ENCODE results near the gene AFF3.
A peak's percentile ranks its signal among the peaks of the same experiment; 100 is the strongest.
"Not testable (repeated sequence)": the region's sequence is repeated elsewhere in the genome, so short reads cannot be mapped to it uniquely, and the experiment has no call there.

The AFF3 gene

GRCh38 chr2:99688699-99689098, 453.7 kb downstream of the AFF3 start:
- DNase-seq: no peak

DNA sequence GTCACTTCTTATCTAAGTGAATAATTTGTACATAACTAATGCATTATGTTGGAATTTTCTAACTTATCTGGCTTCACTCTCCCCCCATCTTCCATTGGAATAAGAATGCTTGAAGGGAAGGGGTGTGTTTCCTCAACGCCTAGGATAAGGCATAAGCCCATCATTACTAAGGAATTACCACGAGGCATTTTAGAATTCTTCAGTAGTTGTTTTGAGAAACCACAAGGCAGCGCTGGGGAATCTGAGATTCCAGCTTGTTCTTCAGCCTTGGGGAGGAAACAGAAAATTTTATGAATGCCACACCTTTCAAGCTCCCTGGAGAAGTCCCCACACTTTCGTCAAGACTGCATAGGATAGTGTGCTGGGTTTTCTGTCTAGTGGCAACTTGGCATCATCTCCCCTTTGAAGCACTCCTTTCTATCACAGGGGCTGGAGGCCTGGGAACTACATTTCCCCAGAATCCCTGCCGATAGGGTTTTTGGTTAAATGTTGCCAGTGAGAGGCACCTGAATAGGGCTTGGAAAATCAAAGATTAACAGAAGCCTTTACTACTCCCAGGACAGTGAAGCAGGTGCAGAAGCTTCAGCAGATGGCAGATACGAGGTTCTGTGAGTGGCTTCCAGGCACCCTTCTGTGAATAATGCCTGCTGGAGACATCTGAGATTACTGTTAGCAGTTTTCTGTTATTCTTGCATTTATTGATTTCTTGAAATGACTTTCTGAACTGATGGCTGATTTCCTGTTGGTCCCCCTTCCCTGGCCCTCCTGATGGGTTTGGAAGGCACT, 459.9 kb downstream of the AFF3 start:
- DNase-seq: no peak

GRCh38 chr2:99680946-99681345, 461.4 kb downstream of the AFF3 start:
- no peak for DNase-seq

DNA sequence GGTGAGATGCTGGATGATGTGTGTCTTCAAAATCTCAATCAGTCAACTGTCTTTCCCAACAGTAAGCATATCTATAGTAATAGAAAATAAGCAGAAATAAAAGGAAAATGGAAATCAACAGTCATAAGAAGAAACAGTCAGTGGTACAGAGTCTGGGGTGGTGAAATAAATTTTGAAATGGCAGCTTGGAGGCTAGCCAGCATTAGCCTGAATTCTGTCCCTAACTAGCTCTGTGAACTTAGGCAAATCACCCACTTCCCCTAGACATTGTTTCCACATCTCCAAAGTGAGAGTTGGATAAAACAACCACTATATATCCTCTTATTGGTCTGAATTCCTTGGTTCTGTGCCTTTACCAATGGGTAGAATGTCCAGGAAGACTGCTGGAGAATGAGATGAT, 462.9 kb downstream of the AFF3 start:
- DNase-seq: peak; percentile 58

DNA sequence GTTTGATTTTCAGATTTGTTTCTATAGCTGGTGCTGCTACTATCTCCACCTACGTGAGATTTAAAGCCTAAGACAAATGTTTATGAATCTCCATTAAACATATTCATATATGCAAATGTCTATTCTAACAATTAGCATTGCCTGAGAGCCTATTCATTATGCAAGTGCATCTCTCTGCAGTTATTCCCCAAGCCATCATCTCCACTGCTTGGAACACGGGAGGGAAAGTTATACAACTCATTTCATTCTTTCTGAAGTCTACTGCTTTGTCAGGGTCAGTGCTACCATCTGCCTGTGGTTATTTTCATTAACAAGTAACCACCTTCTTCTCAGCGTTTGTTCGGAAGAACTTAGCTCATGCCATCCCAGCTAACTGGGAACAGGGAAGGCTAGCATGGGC, 463.8 kb downstream of the AFF3 start:
- no peak for DNase-seq

DNA sequence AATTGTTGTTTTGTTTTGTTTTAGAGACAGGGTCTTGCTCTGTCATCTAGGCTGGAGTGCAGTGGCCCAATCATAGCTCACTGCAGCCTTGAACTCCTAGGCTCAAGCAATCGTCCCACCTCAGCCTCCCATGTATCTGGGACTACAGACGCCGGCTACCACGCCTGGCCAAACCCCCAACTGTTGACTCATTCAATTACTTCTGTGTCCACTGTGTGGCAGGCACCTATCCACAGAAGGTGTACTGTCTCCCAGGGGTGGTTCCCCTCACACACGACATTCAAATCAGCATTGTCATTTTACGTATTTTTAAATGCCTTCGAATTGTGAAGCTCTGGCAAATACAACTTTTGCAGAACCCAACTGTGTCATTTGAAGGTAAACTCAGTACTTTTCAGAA, 464.6 kb downstream of the AFF3 start:
- no peak for DNase-seq

GRCh38 chr2:99675130-99675661, 467.2 kb downstream of the AFF3 start:
- DNase-seq: no peak

- DNase-seq: no peak
Measured at GRCh38 chr2:99674090-99674489, 468.3 kb downstream of the AFF3 start.

DNA sequence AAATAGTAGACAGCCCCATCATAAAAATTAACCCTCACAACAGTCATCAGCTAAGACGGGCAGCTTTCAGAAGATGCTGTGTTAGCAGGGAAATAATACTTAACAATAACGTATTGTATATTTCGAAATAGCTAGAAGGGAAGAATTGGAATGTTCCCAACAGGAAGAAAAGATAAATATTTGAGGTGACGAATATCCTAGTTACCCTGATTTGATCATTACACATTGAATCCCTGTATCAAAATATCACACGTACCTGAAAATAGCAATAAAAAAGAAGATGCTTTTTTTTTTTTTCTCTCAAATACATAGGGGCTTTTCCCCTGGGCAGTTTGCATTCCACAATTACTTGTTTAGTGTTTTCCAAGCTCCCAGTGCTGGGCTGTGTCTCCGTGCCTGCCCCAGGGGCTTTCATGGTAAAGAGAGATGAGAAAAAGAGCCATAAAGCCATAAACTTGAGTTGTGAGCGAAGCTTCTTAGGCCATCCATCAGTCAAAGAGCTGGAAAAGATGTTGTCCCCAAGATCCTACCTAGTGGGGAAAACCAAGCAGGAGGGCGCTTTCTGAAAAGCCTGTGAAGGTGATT, 469.5 kb downstream of the AFF3 start:
- DNase-seq: no peak

DNA sequence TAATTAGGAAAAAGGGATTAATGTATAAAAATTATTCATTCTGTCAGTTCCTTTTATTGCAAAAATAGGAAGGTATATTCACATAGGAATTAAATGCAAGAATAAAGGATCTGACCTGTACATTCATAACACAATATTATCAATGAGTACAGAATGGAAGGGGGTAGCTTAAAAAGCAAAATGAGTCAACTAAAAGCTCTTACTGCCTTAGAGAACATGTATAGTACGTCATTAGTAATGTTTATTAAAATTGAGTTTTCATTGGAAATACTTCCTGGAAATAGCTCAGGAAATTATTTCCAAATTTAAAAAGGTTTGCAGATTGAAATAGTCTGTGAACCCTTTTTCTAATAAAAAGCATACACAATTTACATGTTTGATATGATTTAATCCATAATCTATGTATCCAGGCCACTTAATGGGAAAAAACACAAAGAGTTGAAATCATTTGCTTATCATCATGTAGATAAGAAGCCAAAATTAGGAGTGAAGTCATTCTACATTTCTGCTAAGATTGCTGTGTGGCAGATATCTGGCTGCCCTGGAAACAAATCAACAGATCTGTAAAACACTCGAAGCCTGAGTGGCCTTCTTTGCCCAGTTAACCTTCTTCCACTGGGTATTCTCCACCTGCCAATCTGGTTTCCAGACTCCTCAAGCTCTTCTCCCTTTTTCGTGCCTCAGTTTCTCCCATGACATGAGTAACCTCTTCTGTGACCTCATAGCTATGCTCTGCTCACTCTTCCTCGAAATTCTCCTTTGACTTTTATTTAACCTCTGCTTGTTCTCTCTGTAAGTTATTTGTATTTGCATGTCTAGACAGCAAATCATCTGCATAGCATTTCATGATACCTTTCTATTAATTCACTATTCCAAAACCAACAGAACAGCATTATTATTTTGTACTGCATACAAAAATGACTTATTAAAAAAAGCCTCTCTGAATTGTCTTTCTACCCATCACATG, 471.3 kb downstream of the AFF3 start:
- DNase-seq: no peak

- no peak for DNase-seq
Measured at GRCh38 chr2:99666256-99666655, 476.1 kb downstream of the AFF3 start.

GRCh38 chr2:99663641-99664040, 478.7 kb downstream of the AFF3 start:
- no peak for DNase-seq

DNA sequence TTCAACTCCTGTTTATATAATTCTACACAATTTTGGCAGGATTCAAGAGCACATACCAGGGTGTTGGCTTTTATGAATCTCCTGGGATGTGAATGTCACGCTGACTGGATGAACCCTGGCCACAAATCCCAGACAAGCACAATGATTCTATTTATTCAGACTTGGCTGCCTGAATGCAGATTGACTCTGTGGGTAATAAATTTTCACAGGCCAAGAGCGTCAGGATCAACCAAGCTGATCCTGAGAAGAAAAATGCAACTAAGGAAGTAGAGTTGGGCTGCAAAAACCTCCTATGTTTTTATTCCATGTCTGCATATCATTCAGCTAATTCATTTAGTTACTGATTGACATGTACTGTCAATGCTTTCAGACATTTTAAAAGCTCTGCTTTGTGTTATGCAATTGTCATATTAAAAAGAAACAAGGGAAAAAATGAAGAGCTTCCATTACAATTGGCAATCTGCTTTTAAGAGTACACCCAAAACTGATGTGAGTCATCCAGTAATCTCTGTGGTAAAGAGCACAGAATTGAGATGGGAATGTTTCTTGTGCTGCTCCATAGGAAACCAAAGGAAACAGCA, 479.5 kb downstream of the AFF3 start:
- no peak for DNase-seq

GRCh38 chr2:99661761-99662160, 480.6 kb downstream of the AFF3 start:
- not testable (repeated sequence) for DNase-seq

DNA sequence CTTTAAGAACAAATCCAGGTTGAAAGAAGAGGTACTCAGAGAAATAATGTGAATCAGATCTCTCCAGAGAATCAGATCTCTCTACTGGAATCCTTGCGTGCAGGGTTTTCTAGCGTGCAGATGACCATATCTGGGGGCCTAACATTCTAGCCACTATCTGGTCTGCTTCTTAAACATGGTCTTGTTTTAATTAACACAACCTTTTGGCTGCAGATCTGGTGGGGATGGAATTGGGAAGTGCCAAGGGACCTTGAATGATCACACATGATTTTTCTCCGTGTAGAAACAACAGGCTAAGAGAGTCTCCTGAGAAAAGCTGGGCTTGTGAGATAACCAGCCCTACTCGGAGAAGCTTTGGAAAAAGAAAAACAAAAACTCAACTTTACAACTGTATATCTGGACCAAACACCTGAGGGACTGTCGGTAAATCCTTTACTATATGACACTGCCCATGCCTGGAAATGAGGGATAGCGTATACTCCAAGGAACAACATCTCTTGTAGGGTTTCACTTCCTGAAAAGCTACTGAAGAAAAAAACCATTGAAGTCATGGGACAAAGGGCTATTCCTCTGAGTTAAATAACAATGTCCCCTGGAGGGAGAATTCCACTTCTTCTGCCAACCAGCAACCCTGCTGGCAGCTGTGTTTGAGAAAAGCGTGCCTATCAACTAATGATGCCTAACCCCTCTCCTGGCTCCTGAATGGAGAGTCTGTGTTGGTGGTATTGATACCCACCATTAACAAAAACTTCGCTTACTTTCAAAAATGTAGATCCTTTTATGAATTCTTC, 481.6 kb downstream of the AFF3 start:
- peak; percentile 53 for DNase-seq

DNA sequence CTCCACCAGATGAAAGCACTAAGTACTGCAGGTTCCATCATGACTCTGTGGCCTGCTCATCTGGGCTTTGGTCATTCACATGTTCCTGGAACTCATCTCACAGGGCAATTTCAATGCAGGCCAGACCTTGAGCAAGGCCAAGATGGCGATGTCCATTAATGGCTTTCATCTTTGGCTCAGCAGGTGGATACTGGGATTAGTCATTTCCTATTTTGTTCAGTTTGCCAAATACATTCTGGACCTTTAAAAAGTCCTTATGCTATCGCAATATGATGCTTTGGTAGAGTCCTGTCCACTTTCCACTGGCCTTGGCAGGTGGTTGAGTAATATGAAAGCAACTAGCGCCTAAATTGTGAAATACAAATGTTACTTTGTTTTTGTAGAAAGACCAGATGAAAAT, 482.5 kb downstream of the AFF3 start:
- peak; percentile 24 for DNase-seq

- DNase-seq: no peak
Measured at GRCh38 chr2:99657691-99658258, 484.6 kb downstream of the AFF3 start.

DNA sequence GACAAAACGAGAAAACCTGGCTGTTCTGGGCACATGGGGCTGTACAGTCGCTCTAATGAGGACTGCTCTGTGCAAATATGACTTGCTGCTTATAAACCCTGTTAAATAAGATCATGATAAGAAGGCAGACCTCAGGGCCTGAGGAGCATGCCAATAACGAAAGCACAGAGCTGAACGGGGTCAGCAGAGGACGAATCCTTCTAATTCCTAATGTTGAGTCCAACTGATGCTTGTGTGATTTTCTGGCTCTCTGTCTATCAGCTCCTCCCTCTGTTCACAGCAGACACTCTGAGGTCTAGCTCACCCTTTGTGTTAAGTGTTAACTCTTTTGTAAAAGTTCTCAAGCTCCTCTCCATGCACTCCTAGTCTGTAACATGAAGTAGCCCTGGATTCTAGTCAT, 485.4 kb downstream of the AFF3 start:
- no peak for DNase-seq

DNA sequence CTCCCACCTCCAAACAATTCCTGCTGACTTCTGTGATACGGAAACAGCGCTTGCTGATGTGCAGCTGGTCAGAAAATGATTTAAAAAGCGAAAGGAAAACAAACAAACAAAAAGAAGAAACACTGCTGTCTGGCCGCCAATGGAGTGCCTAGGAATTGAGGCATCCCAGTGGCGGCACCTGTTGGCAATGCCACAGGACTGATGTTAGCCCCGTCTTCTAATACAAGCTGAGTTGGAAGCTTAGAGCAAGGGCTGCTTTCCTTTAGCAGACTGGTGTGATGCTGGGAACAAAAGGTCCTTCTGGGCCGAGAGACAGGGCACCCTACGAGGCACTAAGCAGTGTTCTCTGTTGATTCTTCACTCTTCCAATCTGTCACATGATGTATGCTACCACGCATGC, 489.0 kb downstream of the AFF3 start:
- DNase-seq: no peak

- DNase-seq: no peak
Measured at GRCh38 chr2:99652862-99653261, 489.5 kb downstream of the AFF3 start.

- no peak for DNase-seq
Measured at GRCh38 chr2:99651930-99652670, 490.3 kb downstream of the AFF3 start.

Measured in MV-4-11 (cell line).